PFSK-1 (cell line): ENCODE data around the gene TFDP2.

Experiments used
- POLR2AphosphoS5 ChIP-seq: IDR thresholded peaks from 2 replicates; pipeline ENCODE4 v1.6.1; 2012; ENCODE audit warnings: low read depth, mild to moderate bottlenecking, control low read depth, low read length, moderate library complexity
- REST ChIP-seq, 2 experiments: IDR thresholded peaks; 2 replicates each; pipeline versions ENCODE4 v1.6.1 to v1.8.0; 2011 to 2012; ENCODE audit warnings: low read depth in 2 of 2, low read length in 2 of 2, control low read depth in 1 of 2, inconsistent platforms in 1 of 2, mild to moderate bottlenecking in 1 of 2, moderate library complexity in 1 of 2; ENCODE audit not compliant: insufficient read depth in 1 of 2
- SIN3A ChIP-seq: IDR thresholded peaks from 2 replicates; pipeline ENCODE4 v1.6.1; 2012; ENCODE audit warnings: mild to moderate bottlenecking, low read length, moderate library complexity, borderline replicate concordance; ENCODE audit not compliant: insufficient read depth

GRCh38 chr3:142106548-142106947, 42.8 kb downstream of the TFDP2 start:
- TF ChIP-seq REST (IDR thresholded peaks at IDR 0.05; ENCODE audit: insufficient read depth in 1 of 2, low read depth in 2 of 2, low read length in 2 of 2) (no peak), POLR2AphosphoS5 (no peak), SIN3A (no peak)
